NCI-H2107 treated with DMSO at 0.1 percent for 48 hours (cell line): ENCODE results near the gene ABCB8.

ENCODE experiments used
- DNase-seq: peaks from one replicate; lab custom pipeline; 2025; ENCODE audit not compliant: unreplicated experiment; lab: John Stamatoyannopoulos, UW

Gene ABCB8

DNA sequence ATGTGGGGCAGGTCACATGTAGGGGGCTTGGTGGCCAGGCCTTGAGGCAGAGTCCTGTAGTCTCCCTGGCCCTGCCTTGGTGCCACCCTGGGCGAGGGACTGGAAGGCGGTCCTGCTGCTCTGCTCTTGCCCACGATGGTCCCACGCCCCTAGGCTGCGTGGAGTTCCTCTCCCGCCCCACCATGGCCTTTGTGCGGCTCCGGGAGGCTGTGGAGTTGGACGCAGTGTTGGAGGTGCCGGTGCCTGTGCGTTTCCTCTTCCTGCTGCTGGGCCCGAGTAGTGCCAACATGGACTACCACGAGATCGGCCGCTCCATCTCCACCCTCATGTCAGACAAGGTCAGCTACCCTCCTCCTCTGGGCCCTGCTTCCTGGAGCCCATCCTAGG is 42.3 kb downstream of the ABCB8 start:
- no peak for DNase-seq

- DNase-seq: no peak
These were observed 43.0 kb downstream of the ABCB8 start for GRCh38 chr7:151071032-151071866.

GRCh38 chr7:151073990-151074389 is 45.7 kb downstream of the ABCB8 start:
- DNase-seq: no peak

DNA sequence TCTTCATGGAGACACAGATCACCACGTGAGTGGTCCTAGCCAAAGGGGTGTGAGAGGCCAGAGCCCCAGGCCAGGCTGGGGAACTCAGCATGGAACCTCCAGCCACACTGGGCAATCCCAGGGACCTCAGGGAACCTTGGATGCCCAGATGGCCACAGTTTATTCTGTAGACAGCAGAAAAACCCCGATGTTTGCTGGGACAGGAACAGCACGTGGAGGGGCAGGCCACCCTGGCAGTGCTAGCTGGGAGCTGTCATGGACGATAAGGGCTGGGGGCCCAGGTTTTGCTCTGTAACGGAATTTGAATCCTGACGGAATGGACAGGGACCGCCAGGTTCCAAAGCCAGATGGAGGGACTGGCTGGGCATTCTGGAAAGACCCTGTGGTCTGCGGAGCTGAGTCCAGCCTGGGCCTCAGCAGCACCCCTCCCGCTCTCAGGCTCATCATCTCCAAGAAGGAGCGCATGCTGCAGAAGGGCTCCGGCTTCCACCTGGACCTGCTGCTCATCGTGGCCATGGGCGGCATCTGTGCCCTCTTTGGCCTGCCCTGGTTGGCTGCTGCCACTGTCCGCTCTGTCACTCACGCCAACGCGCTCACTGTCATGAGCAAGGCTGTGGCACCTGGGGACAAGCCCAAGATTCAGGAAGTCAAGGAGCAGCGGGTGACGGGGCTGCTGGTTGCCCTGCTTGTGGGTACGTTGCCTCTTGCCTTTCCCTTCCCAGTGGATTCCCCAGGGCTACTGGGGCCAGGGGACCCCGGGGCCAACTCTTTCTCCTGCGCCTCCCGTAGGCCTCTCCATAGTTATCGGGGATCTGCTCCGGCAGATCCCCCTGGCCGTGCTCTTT is 46.8 kb downstream of the ABCB8 start:
- no peak for DNase-seq

GRCh38 chr7:151075662-151075971 is 47.4 kb downstream of the ABCB8 start:
- DNase-seq: no peak

DNA sequence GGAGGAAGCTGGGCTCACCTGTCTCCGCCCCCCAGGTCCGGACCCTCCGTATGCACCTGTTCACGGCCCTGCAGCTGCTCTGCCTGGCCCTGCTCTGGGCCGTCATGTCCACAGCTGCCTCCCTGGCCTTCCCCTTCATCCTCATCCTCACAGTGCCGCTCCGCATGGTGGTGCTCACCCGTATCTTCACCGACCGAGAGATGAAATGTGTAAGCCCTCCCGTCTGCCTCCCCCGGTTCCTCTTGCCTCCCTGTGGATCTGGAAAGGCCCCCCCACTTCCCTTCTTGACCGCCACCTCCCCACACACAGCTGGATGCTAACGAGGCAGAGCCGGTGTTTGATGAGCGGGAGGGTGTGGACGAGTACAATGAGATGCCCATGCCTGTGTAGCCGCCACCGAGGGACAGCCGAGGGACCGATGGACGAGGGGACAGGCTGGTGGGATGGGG is 47.8 kb downstream of the ABCB8 start:
- DNase-seq: no peak

DNA sequence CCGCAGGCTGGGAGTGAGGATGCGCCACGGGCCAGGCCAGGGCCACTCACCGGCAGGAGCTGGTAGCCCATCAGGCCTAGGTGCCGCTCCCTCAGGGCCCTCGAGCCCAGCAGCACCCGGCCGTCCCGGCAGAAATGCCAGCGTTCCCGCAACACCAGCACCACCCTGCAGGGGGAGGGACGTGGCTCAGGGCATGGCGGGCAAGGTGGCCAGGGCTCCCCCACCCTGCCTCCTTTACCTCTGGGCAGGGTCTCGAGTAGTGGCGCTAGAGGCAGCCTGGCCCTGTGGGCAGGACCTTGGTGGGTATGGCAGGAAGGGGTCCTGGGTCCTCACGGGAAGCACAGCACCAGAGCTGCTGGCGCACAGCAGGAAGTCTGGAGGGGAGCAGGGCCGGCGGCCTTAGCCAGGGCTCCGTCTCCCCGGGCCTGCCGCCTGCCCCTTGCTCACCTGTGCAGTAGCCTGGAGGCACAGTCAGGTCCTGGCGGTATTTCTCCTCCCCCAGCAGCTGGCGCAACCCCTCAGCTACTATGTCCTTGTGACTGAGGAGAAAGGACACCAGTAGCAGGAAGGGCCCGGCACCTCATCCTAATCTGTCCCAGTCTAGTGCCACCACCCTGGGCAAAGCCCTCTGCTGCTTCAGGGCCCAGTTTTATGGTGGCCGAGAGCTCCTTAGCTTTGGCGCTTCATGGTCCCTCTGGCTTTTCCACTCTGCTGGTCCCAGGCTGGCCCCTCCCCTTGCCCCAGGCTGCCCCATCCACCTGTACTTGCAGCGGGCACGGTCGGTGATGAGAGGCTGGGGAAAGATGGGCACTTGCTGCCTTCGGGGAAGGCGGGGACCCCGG is 48.8 kb downstream of the ABCB8 start:
- DNase-seq: no peak

DNA sequence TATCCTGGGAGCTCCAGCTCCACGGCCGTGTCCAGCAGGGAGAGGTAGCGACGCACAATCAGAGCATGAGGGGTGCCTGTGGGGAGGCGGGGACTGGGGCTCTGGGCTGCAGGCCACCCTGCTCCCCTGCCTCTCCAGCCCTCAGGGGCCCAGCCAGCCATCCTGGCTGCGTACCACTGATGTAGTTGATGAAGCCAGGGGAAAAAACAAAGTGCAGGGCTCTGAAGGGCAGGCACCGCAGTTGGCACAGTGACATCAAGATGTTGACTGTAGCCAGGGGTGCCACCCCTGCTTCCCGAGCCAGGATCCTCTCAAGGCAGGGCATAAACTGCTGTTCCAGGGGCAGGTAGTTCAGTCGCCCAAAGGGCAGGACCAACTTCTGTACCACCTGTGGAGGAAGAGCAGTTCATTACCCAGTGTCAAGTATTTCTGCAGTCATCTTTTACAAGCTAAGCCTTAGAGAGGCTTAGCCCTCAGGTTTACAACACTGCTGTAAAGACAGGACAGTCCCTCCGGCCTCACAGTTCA is 49.5 kb downstream of the ABCB8 start:
- DNase-seq: no peak

DNA sequence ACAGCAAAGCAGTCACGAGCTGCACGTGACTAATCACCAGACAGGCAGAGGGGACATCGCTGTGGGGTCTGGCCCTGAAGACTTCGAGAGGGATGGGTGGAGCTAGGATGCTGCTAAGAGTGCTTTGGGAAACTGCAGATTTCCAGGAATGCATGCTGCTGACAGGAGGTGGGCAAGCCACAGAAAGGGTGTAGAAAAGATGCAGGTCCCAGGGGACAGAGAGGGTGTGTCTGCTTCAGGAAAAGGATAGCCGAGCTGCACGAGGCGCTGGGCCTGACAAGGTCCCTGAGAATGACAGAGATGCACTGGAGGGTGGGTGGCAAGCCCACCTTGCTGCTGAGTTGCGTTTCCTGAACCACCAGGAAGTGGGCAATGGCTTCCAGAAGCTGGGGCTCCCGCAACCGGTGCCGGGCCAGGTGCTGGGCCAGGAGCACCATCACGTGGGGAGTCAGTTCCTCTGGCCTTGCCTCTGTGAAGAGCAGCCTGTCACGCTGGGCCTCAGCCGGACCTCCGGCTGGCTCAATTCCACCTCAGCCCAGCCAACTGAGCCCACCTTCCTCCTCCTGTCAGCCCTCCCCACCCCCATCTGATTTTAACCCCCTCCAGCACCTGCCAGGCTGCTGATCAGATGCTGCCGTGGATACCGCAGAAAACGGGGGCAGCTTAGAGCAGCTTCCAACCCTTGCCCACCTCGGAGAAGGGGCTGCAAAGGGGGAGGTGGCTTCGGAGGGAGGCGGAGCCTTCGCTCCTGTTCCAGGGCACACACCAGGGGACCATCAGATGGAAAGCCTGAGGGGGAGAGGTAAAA is 50.2 kb downstream of the ABCB8 start:
- no peak for DNase-seq

DNA sequence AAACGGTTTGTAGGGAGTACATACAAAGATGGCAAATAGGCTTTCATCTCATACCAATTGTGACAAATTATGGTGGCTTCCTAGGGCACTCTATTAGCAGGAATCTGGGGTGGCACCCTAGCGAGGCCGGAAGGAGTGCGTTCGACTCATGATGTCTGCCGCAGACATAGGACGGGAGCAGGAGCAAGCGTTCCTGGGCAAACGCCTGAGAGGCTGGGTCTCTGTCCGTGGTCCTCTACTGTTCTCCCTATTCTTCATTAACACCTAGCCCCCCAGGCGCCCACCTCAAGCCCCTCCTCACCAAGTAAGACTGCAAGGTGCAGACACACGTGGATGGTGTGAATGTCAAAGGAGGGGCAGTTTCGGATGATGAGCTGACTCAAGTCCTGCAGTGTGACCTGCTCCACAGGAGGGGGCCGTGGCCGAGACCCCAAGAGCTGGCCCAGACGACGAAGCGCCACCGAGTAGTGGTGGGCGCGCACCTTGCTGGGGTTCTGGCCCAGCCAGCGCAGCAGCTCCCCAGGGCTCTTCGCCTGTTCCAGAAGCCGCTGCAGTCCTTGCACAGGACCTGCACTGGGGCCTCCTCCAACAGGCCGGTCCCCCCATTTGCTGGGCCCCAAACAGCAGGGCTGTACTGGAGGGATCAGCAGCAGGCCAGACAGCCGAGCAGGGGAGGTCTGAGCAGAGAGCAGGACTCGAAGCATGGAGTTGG is 51.1 kb downstream of the ABCB8 start:
- no peak for DNase-seq

GRCh38 chr7:151080067-151080521 is 51.8 kb downstream of the ABCB8 start:
- DNase-seq: no peak

DNA sequence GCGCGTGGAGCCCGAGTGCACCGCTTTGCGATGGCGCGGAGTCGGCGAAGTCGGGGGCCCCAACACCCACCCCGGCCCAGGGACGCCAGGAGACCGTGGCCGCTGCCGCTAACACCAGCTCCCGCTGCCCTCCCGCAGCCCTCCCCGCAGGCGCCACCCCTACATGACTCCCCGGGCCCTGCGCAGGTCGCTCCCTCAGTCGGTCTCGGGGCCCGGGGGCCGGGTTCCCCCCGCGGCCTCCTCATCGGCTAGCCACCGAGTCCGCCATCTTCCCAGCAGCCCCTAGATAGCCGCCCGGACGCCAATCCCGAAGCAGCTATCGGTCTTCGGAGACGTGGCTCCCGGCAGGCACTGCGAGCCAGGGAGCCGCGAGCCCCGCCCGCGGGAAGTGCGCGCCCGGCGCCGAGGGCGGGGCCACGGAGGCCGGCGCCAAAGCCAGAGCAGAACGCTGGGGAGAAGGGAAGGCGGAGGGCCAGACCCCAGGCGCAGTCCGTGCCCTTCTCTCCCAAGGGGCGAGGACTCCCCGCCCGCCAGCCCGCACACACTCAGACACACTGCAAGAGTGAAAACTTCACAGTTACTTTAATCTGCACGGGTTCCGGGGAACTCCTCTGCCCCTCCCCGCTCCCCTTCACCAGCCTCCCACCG is 52.4 kb downstream of the ABCB8 start, which contains the start of gene FASTK:
Gene FASTK, minus strand, starts transcription at position 288 of the 648 bp plus-strand sequence. Its CDS starts 43 bp downstream, at position 245.
- DNase-seq: peak; percentile 77

- no peak for DNase-seq
These were observed 53.2 kb downstream of the ABCB8 start for GRCh38 chr7:151081170-151082101.

DNA sequence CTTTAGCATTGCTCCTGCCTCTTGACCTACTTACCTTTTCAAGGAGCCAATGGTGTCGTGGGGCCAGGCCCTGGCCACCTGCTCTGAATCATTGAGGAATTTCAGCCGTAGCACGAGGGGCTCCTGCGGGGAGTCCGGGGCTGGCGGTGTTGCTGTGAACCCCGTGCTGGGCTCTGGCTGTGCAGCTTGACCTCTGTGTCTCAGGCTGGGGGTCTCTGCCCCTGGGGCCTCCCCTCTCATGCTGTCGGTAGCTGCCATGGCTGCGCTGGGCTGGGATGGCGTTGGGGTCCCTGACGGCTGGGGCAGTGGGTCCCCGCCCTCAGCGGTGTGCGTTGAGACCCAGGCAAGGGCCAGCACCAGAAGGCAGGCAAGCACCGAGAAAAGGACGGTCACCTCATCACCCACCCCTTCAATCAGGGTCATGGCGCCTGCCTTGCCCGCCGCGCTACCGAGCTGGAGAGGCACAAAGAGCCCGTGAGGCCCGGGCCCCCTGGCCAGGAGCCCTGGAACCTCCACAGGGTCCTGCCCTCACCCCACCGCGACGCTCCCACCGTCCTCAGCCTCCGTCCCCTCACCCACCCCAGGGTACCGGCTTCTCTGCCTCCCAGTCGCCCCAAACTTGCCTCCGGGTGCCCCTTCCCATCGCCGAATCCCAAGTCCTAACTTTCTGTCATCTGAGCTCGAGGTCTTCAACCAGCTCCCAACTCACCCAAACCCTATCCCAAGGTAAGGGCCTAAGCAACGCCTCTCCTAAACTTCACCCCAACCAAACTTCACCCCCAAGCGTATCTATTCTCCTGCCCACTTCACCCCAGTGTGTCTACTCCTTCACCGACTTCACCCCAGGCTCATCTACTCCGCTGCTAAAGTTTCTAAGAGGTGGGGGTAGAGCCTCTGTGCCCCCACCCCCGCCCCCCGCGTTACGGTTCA is 54.2 kb downstream of the ABCB8 start:
- DNase-seq: no peak

DNA sequence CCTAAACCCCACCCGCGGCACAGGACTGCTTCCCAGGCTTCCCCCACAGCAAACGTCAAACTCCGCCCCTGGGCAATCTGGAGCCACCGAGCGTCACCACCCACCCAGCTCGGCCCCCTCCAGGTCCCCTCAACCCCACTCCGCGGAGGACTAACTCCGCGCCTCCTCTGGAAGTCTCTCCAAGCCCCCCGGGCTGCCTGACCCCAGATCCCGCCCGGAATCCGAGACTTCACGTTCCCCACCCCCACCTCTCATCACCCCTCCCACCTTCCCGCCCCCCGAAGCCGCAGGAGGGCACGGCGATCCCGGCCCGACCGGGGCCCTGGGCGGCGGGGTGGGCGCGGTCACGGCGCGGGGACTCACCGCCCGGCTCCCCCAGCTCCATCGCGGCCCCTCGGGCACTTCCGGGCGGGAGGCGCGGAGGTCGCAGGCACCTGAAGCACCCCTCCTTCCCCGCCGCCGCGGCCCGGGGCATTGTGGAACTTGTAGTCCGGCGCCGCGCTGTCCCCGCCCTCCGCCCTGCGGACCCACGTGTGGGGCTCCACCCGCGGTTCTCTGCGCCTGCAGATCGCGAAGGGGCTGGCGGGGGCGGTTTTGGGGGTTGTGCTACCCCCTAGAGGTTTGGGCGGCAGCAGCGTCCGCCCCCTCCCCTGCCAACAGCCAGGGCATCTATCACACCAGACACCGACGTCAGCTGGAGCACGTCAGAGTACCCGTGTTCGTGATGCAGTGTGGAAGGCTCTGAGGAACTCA is 55.0 kb downstream of the ABCB8 start, which contains the start of gene TMUB1:
Gene TMUB1, minus strand, starts transcription at position 423 of the 753 bp plus-strand sequence. CDS start 930 bp downstream, outside the sequence.
- no peak for DNase-seq

DNA sequence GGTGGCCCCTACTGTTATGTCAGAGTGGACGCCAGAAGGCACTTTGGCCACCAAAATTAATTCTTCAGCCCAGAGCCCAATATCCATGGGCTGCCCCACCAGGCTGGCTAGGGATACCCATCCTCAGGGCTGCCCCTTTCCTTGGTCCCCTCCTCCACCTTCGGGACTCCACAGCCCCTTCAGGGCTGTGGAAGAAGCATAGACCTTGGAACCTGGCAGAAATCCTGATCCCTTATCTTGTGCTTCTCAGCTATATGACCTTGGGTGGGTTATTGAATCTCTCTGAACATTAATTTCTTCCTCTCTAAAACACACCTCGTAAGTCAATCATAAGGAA is 55.5 kb downstream of the ABCB8 start:
- DNase-seq: no peak
